HG03280 (cell line): ENCODE measurements around the gene ZDHHC14.

Source experiments
- ATAC-seq: cut with Tn5 transposase; IDR thresholded peaks from one replicate; pipeline ENCODE4 v1.9.1; 2021; ENCODE audit warnings: mild to moderate bottlenecking, moderate library complexity; ENCODE audit not compliant: unreplicated experiment

The ZDHHC14 gene

GRCh38 chr6:157436944-157437336 lies 56.0 kb downstream of the ZDHHC14 start:
- ATAC-seq = no peak

- ATAC-seq = no peak
These were observed 57.7 kb downstream of the ZDHHC14 start for GRCh38 chr6:157438611-157439111.

- ATAC-seq = no peak
These were observed 59.2 kb downstream of the ZDHHC14 start for GRCh38 chr6:157440171-157440570.

GRCh38 chr6:157442291-157442690 lies 61.3 kb downstream of the ZDHHC14 start:
- no peak for ATAC-seq

- peak; percentile 82 for ATAC-seq
These were observed 62.2 kb downstream of the ZDHHC14 start for GRCh38 chr6:157443066-157443800.

GRCh38 chr6:157445277-157446009 lies 64.5 kb downstream of the ZDHHC14 start:
- no peak for ATAC-seq

DNA sequence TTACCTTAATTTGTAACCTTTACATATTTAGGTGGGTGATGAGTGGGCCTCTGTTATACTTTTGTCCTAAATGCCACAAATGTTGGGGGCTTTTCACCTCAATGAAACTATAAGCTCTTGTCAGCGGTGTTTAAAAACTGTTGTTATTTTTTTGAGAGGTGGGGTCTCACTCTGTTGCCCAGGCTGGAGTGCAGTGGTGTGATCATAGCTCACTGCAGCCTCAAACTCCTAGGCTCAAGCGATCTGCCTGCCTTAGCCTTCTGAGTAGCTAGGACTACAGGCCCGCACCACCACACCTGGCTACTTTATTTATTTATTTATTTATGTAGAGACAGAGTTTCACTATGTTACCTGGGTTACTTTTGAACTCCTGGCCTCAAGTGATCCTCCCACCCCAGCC lies 66.7 kb downstream of the ZDHHC14 start:
- ATAC-seq = no peak

DNA sequence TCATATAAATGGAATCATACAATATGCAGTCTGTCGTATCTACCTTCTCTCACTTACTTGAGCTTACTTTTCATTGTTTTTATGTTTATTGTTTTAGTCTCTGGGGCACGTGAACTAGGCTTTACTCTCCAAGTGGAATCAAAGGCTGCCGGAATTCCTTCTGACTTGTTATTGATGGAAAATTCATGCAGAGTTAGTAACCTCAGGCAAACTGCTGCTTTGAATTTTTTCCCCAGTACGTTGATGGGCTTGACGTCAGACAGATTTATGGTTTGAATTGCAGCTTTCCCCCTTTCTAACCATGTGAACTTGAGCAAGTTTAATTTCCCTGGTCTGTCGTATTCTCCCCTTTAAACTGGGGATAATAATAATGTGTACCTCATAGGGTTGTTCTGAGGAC lies 68.6 kb downstream of the ZDHHC14 start:
- ATAC-seq = no peak

GRCh38 chr6:157450931-157451742 lies 70.1 kb downstream of the ZDHHC14 start:
- ATAC-seq = no peak

GRCh38 chr6:157452096-157452495 lies 71.1 kb downstream of the ZDHHC14 start:
- no peak for ATAC-seq

- ATAC-seq = no peak
These were observed 72.1 kb downstream of the ZDHHC14 start for GRCh38 chr6:157453131-157453530.

DNA sequence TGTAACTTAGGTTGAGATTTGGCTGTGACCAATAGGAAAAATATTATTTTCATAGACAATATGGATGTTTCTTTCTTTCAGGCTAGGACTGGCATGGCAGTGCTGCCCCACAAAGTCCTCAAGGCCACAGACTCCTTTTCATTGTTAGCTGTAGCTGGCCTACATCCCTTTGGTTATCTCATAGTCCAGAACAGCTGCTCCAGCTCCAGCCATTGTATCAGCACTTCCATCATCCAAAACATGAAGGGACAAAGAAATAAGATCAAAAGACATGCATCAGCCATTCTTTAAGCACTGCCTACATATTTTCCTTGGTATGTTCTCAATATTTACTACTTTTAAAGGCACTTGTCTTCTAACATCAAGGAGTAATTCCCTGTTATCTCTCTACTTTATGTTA lies 73.0 kb downstream of the ZDHHC14 start:
- ATAC-seq = no peak

GRCh38 chr6:157454762-157455714 lies 74.0 kb downstream of the ZDHHC14 start:
- no peak for ATAC-seq

- ATAC-seq = no peak
These were observed 74.9 kb downstream of the ZDHHC14 start for GRCh38 chr6:157455731-157456523.

DNA sequence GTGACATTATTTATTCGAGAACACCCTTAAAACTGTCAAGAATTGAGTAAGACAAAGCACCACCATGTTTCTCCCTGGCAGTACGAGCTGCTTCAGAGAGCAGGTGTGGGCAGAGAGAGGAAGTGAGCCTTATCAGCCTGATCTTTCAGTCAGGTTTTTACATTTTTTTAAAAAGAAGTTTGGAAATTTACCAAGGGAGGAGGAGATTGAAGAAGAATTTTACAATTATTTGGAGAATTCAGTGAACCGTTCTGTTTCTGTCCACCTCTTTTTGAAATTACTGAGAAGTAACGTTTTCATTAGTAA lies 75.5 kb downstream of the ZDHHC14 start:
- peak; percentile 66 for ATAC-seq

- no peak for ATAC-seq
These were observed 76.8 kb downstream of the ZDHHC14 start for GRCh38 chr6:157457787-157458186.

DNA sequence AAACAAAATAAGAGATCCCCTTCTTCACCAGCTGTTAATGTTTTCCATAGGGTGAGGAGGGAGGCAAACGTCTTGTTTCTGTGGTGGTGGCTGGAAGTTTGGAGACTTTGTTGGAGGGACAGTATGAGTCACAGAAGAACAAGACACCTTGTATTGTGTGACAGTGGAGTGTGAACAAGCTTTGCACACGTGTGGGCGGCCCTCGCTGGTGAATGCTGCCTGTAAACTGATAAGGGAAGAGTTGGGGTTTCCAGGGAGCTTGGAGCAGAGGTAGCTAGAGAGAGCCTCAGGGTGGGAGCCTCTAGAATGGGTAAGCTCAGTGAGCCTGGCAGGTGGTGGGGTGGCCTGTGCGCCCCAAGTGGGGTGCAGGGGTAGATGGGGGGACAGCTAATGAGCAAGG lies 78.3 kb downstream of the ZDHHC14 start:
- no peak for ATAC-seq

GRCh38 chr6:157460182-157460999 lies 79.4 kb downstream of the ZDHHC14 start:
- ATAC-seq = peak; percentile 4
